Stimulated activated CD4-positive, alpha-beta T cell treated with anti-CD3 and anti-CD28 coated beads, Interleukin-4, amount 100 ng/mL, for 4 hours (primary cell): ENCODE measurements around the gene HIVEP3.

Experiments used
- DNase-seq, 2 experiments: peaks; one replicate each; pipeline ENCODE4 v3.0.0-alpha.2; 2020

The HIVEP3 gene

DNA sequence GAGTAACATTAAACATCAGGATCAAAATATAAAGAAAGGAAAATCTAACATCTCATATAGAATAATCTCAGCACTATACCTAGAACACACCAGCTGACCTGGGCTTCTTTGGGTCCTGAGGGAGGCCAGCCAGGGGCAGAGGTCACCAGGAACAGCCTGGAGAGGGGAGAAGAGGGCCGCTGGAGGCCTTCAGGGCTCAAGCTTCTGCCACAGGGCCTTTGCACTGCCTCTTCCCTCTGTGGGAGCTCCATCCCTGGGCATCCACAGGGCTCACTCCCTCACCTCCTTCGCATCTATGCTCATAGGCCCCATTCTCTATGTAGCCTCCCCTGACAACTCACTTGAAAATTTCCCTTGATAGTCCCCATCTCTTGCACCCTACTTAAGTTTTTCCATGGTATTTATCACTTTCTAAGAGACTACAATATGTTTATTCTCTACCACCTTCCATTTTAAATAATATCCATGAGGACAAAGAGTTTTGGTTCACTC, 73.9 kb downstream of the HIVEP3 start:
- no peak for DNase-seq

DNA sequence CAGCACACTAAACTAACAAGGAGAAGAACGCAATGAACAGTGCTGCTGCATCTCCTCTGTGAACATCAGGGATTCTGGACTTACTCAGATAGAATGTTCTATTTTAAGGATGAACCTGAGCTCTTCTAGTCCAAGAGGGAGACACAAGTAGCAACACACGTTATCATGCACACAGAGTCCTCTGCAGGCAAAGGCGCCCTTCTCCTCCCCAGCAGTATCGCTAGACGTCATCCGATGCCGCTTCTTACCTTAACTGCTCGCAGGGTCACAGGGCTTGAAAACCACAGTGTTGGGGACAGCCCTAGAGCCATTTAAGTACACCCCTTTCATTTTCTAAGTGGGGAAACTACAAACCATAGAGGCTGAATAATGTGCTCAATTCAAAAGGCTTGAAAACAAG, 74.5 kb downstream of the HIVEP3 start:
- DNase-seq: no peak

DNA sequence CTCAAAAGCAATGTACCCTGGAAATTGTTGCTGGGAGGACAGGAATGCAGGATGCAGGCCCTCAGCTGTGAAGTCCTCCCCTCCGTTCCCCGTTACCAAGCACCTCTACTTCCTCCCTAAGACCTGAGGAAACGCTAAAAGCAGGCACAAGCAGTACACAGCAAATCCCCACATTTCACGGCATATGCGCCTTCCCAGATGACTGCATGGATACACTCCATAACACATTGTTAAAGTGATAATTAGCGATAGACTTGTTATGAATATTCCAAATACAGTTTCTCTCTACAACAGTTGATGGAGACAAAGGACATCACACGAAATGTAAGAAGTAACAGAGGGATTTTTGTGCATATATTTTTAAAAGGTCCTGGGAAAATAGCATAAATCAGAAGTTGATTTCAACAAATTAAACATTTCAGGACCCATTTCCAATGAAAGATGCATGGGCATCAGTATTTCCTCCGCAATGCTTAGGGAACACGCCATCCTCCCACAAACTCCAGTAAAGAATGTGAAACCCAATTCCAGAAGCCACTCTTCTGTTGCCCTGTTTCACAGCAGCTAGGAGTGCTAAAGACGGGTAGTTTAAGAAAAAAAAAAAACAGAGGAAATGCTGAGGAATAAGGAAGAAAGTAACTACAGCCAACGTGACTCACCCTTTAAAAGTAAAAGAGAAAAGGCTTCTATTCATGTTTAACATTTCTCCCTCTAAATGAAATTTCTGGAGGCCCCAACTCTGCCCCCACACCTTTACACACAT, 75.5 kb downstream of the HIVEP3 start:
- DNase-seq: no peak

DNA sequence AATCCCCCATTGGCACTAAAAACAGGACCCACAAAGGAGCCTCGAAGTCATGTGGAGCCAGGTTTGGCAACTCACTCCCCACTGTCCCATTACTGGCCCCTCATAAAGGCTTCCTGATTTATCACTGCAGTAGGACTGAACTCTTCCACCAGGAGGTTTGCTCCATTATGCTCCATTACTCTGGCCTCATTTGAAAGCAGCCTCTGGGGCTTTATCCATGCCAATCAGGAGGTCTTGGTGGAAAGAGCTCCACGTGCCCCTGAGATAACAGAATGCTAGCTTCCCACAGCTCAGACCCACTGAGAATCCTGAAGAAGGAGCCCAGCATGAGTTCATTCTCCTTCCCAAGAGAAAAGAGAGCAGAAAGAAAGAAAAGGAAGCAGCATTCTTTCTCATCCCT, 76.4 kb downstream of the HIVEP3 start:
- DNase-seq: no peak

DNA sequence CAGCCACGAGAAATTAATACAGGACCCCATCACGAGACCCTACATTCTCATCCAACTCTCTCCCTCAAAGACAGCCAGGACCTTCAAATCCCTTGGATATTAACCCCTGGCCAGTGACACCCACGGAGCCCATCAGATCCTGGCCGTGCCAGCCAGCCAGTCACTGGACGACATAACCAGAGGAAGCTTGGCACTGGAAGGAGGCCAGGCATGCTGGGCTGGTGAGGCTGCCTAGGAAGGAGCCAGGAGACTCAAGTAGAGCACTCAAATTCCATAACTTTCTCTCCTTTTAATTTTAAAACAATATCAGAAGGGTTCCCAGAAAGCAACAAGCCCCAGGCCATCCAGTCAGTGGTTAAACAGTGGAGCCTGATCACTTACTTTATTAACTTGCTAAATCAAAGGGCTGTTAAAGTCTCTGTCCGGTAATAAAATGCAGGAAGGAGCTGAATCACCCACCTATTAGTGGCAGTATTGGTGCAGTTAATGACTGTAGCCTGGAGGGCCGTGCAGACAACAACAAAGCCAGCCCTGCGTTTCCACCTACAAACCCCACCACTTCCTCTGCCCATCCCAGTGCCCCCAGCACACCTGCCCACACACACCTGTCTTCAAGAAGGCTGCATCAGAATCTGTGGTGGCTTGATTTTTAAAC, 78.0 kb downstream of the HIVEP3 start:
- no peak for DNase-seq

DNA sequence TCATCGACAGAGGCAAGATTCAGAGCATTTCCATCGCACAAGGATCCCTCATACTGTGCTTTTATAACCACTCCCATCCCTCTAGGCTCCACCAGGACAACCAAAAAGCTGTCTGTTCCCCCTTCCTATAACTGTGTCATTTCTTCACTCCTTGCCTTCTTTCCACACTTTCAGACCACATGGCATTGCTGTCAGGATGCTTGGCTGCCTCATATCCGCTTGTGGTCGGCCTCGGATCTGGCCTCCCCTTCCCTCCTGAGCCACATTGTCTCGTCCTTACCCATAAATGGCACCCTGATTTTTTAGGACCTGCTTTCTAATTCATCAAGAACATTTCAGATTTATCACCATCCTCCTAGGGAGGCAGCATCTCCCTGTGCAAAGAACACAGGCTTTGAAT, 80.5 kb downstream of the HIVEP3 start:
- DNase-seq: no peak

DNA sequence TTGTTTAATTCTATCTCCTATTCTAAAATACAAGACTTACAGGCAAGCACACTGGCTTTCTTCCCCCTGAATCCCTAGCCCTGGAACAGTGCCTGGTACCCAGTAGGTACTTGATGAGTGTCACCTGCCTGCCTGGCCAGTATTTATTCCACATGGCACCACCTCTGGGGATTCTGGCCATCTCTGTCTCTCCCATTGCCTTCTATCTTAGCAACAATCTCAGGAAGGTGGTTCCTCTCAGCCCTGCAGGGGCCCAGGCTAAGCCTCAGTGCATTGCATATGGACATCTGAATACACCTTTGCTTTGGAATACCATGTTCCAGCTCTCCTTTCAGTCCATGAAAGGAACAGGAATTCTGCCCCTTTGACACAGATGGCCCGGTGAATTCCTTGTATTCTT, 81.0 kb downstream of the HIVEP3 start:
- DNase-seq: no peak

DNA sequence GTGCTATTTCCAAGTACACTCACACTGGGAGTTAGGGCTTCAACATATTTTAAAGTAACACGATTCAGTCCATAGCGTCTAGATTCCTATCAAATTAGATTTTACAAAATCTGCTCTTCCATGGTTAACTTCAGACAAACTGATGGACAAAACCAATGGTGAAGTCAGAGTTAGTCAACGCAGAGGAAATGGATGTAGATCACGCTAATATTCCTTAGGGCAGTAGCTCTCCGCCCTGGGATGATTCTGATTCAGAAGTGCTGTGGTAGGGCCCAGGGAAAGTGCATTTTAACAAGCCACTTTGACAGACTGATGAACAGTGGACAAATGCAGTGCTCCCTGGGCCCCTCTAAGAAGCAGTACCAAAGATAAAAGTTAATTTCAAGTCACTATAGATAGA, 83.2 kb downstream of the HIVEP3 start:
- DNase-seq: no peak

DNA sequence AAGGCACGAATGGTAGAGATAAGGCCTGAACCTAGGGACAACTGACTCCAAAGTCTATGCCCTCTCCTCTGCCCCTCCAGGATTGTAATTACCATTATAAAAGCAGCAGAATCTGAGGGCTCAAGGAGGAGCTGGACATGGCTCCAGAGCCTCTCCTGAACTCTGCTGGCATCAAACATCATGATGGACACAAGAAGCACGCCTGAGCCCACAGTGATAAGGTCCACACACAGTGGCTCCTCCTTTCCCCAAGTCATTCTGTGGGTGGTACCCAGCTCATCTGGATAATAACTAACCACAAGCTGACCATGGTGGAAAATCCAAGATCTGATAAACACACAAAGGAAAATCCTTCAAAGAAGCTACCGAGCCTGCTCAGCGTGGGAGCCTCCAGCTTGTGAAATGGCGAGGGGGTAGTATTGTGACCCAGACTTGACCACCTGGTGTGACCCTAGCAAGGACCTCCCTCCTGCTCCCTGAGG, 85.2 kb downstream of the HIVEP3 start:
- DNase-seq: no peak

DNA sequence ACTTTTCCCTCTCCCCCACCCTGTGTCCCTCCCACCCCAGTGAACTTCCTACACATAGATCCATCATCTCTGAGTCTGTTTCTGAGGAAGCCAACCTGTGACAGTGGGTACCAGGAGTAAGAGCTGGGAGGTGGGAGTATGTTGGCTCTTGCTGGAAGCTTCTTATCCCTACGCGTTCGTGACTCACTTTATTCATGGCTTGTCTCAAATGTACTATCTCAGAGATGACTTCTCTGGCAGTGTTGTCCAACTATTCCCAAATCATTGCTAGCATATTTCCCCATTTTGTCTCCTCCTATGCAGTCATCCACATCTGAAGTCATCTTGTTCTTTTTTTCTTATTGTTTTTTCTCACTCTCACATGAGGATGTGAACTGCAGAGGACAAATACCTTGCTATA, 88.0 kb downstream of the HIVEP3 start:
- no peak for DNase-seq

DNA sequence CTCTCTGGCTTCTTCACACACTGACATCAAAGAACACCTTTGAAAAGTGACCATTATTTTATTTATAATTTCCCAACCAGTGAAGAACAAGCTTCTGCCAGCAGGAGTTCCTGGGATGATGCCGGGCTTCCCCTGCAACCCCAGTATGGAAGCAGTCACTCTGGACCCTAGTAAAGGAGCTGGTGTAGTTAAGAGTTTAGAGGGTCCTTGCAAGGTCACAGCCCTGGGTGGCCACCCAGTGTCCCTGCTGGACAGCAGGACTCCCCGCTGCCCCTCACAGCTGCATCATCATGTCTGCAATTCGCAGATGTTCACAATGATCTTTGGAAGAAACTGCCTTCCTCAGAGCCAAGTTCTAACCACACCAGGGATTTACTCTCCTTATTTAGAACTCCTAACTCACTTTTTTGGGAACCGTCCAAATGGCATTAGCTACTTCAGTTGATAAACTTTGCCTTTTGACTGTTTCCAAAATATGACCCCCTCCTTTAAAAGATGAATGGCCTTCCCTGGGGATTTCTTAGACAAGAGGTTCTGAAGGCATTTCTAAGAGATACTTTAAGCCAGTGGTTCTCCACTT, 90.6 kb downstream of the HIVEP3 start:
- no peak for DNase-seq

DNA sequence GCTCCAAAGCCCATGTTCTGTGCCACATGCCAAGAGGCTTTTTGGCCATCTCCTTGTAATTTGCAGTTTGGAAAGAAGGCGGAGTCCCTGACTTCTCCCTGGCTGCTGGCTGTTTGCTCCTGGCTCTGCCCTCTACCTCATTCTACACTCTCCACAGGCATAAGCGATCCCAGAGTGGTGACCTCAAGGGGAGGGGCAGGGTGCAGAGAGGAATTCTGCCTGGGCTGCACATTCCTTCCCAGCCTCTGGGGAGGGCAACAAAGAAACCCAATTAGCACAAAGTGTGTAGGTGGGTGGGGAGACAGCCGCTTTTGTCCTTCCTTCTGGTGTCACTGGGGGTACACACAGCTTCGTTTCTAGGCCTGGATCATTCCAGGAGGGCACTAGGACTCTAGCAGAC, 95.3 kb downstream of the HIVEP3 start:
- no peak for DNase-seq

DNA sequence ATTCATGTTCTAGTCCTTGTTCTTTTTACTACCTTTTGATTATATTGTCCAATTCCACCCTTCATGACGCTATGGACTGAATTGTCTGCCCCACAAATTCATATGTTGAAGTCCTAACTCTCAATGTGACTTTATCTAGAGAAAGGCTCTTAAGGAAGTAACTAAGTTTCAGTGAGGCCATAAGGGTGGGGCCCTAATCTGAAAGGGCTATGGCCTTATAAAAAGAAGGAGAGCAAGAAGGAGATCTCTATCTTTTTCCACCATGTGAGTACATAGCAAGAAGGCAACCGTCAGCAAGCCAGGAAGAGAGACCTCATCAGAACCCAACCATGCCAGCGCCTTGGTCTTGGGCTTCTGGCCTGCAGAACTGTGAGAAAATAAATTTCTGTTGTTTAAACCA, 95.9 kb downstream of the HIVEP3 start:
- no peak for DNase-seq

DNA sequence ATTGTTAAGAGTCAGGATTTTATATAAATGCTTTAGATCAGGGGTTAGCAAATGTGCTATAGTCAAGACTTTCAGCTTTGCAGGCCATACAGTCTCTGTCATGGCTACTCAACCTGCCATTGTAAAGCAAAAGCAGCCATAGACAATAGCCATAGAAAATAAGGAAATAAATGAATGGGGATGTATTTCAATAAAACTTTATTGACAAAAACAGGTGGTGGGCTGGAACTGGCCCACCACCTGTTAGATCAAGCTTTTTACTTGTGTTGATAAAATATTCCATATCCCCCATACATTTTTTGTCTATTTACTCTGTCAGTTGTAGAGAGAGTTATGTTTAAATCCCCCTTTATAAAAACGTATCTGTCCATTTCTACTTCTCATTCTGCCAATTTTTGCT, 98.9 kb downstream of the HIVEP3 start:
- no peak for DNase-seq

DNA sequence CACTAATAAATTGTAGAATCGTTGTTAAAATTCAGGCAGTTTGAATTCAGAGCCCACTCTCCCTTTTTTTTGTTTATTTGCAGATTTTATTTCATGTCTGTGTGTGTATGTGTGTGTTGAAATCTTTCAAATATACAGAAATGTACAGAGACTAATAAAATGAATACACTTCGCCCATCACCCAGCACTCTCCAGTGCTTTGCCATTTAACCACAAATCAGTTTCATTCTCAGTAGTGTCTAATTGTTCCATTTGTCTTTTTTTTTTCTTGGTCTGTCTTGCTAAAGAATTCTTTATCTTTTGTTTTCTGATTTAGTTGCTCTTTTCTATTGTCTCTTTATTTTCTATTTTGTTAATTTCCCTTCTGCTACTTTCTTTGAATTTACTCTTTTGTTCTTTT, 99.7 kb downstream of the HIVEP3 start:
- DNase-seq: no peak

DNA sequence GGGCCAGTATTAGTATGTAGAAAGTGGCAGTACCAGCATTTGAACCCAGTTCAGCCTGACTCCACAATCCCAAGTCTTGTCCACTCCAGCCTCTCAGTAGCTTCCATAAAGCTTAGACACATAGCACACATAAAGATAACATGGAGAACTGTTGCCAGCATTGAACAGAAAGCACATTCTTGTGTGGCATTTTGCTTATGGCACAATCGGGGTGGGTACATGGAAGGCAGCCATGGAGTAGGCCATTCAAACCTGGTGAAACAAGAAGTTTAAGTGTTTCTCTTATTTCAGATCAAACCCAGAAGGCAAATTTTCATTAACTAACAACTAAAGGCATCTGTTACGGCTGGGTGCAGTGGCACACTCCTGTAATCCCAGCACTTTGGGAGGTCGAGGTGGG, 102.7 kb downstream of the HIVEP3 start:
- DNase-seq: no peak

DNA sequence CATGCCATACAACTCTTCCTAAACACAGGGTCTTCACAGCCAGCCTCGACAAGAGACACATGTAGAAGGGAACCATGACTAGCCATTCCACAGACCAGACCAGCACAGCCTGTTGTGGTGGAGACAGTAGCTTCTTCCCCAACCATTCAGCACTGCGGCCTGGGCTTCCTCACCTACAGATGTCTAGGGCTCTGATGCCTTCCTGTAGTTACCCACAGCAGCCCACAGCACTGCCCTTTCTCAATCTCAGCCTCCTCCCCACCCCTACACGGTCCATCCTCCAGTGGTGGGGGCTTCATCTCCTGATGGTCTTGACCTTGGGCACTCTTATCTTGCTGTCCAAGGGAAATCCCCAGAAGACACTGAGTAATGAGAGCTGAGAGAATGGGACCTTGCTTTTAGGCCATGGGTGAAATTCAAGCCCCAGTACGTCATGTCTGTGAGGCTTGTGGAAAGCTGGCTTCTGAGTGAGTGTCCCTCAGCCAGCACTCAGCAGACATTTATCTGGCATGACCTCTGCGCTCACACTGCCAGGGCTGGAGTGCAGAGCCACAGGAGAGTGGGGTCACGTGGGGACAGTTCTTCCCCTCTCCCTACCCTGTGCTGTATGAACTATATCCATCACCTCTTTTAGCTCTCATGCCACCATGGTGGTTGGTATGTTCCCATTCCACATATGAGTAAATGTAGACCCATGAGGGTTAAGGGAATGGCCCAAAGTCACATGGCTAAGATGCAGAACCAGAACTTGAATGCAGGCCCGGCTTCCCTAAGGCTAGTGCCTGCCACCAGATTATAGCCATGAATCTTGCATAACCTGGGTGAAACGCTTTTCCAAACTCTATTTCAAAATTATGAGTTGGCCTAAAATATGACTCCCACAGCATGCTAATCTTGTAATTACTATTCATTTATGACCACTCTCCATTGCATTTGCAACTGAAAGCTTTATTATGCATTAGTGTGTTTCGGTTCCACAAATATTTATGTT, 104.7 kb downstream of the HIVEP3 start:
- DNase-seq: no peak

DNA sequence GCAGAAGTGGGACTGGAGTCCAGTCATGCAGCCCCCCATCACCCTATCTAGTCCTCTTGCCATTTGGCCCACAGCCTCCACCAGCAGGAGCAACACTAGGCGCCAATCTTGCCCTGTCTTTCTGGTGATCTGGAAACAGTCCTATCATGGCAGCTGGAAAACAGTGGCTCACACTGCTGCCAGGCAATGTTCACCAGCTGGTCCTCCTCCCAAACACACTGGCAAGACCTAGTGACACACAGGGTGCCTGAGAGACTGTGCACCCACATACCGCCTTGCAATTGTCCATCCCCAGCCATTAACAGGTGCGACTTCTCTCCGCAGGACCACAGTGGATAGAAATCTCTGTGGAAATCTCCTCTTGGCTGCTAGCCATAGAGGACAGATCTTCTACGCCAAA, 105.5 kb downstream of the HIVEP3 start:
- no peak for DNase-seq

DNA sequence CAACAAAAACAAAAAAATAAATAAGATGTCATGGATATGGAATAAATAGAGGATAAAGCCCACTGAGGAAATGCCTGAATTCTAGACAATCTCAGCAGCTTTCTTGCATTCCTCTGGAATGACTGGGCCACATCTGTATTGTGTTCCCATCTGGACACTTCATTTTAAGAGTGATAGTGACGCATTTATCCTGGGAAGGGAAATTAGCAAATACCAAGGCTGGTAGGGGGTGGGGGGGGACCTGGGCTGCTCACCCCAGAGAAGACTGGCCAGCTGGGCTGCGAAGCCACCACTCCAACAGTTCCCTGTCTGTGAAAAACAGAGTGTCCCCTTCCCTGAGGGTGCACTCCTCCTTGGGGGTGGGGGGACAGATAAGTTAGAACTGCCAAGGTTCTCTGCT, 106.3 kb downstream of the HIVEP3 start:
- DNase-seq: no peak

DNA sequence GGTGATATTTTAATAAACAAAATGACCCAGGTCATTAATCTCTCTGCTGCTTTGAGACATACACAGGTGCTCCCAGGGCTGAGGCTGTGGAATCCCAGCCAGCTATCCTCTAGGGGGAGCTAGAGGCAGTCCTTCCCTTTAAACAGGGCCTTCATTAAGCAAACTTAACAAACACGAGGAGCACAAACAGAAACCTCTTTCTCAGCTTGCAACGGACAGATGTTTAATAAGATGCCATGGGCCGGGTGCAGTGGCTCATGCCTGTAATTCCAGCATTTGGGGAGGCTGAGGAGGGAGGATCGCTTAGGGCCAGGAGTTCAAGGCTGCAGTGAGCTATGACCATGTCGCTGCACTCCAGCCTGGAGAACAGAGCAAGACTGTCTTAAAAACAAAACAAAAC, 106.7 kb downstream of the HIVEP3 start:
- DNase-seq: peak; percentile 31 to 56

DNA sequence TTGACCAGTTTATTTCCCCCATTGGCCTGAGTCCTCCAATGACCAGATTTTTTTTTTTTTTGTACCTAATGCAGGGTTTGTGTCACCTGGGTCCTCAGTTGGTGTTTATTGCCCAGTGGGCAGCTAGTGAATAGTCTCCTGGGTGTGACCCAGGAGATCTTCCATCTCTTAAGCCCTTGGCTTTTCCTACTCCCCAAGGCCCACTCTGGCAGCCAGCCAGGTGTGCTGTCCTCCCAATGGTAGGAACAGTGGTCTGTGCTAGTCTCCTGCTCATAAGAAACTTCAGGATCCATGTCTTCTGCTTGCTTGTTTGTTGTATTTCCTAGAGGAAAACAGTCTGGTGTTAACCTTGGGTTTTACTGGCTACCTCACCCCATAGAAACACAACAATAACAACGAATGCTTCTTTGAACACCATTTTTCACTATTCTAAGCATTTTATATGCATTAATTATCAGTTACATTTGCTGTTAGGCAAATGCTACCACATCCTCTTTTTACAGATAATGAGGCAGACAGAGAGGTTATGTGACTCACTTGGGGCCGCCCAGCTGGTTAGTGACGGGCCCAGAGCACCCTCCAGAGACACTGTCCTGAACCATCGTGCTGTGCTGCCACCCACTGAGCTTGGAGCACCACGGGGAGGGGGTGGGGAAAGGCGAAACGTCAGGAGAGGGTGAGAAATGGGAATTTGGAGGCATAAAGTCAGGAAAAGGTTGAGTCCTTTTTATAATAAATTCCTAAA, 107.5 kb downstream of the HIVEP3 start:
- peak; percentile 57 to 68 for DNase-seq

DNA sequence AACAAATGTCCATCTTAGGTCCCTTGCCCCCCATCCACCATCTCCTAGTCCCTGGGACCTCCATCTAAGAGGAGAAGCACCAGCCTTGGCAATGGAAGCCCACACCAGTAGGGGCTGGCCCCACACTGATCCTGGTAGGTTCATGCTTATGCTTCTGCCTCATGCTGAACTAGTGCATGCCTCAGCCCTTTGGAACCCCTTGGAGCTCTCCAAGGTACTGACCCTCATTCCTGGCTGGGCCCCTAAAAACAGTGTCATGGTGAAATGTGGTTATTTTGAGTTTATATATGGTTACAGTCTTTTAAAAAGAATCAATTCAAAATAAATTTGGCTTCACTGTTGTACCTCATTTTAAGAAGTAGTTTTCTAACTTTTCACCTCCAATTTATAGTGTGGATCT, 108.3 kb downstream of the HIVEP3 start:
- peak in 1 of 2 experiments; percentile 9 for DNase-seq
